Ammon's horn (tissue), 1 donor: ENCODE data around the gene PPP2R5B.
A peak's percentile ranks its signal among the peaks of the same experiment; 100 is the strongest.

Experiments
- DNase-seq: peaks from one replicate; pipeline ENCODE4 v3.0.0-alpha.2; 2016; ENCODE audit warnings: low spot score

The PPP2R5B gene

DNA sequence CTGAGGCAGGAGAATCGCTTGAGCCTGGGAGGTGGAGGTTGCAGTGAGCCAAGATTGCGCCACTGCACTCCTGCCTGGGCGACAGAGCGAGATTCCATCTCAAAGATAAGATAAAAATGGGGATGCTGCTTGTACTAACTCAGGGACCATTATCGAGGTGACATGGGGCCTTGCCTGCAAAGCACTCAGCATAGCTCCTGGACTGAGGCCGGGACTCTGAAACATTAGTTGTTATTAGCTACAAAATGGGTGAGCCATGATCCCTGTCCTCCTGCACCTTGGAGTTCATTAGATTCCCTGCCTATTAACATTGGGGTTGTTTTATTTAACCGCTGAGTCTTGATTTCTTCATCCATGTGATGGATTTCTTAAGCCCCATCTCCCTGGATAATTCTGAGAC, 5.1 kb downstream of the PPP2R5B start:
- no peak for DNase-seq

DNA sequence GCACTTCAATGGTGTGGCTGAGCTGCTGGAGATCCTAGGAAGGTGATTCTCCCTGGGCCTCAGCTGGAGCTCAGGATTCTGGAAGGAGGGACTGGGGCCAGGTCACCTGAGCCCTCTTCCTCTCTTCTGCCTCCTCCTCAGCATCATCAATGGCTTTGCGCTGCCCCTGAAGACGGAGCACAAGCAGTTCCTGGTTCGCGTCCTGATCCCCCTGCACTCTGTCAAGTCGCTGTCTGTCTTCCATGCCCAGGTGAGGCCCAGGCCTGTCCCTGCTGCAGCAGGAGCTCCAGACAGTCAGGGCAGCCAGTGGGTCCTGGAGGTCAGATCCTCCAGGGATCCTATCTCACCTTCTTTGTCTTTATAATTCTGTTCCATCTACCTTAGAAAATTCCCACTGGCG, 5.9 kb downstream of the PPP2R5B start:
- no peak for DNase-seq

DNA sequence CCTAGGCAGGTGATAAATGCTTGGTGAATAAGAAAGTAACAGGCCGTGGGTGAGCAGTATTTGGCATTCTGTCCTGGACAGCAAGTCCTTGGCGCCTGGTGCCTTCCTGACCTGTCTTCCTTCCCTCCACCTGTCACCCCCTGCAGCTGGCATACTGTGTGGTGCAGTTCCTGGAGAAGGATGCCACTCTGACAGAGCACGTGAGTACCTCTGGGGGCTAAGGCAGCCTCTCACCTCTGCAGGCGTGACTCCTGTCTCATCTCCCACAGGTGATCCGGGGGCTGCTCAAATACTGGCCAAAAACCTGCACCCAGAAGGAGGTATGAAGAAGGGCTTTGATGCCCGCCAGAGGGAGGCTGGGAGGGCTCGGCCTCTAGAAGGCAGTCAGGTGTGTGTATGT, 6.8 kb downstream of the PPP2R5B start:
- no peak for DNase-seq

DNA sequence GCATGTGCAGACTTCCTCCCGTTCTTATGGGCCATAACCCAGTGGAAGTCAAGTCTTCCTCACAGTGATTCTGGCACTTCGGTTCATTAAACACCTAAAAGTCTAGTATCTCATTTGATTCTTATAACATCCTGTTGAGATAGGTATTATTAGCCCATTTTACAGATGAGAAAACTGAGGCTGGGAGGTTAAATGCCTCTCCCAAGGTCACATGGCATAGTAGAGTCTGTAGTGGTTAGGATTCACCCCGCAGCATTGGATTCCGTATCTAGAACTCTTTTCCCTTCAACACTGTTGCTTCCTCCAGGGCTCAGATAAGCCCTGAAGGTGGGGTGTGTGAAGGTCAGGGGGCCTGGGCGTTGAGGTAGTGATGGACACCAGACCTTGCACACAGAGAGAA, 7.8 kb downstream of the PPP2R5B start:
- DNase-seq: no peak

DNA sequence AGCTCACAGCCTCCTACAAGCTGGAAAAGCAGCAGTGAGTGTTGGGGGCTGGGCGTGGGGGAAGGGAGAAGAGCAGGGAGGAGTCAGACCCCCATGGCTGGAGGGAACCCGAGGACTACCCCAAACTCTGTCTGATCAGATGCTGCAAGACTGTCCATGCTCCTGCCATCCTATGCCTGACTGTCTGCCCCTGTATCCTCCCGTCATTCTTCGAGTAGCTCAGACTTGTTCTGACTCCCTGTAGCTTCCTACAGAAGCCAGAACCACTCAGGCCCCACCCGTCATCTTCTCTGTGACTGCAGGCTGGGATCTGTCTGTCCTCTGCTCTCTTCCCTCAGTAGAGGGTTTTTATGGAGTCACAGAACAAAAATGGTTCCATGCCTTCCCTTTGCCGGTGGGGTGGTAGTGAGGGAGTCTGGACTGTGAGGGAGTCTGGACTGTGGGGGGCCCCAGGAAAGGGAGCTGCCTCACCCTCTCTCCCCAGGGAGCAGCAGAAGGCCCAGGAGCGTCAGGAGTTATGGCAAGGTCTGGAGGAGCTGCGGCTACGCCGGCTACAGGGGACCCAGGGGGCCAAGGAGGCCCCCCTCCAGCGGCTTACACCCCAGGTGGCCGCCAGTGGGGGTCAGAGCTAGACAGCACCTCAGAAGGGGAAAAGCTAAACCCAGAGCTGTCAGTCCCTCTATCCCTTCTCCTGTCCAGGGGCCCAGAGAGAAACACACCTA, 8.9 kb downstream of the PPP2R5B start:
- no peak for DNase-seq

DNA sequence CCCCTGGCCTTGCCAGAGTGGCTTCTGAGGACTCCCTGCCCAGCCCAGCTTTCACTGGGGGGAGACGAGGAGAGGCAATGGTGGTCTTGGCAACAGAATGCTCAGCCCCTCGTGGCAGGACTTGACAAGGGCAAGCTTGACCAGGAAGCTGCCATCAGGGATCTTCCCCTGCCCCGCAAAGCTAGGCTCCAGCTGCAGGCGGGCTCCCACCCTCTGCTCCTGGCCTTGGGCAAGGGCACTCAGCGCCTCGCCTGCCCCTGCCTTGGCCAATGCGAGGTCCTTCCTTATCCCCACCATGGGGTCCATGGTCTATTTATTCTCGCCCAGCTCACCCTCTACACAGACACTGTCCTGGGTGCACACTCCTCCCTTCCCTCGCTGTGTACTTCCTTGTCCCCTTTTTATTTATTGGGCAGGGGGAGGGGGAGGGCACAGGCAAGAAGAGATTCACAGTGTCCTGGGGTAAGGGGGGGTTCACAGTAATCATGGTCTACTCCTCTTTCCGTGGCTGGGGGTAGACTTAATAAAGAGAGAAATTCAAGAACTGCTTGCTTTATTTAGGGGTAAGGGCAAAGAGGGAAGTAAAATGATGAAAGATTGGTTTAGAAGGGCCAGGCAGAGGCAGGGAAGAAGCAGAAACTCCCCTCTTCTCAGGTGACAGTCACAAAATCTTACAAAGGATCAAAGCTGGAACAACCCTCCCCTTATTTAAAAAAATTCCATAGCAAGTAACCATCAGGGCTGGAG, 9.6 kb downstream of the PPP2R5B start:
- no peak for DNase-seq

DNA sequence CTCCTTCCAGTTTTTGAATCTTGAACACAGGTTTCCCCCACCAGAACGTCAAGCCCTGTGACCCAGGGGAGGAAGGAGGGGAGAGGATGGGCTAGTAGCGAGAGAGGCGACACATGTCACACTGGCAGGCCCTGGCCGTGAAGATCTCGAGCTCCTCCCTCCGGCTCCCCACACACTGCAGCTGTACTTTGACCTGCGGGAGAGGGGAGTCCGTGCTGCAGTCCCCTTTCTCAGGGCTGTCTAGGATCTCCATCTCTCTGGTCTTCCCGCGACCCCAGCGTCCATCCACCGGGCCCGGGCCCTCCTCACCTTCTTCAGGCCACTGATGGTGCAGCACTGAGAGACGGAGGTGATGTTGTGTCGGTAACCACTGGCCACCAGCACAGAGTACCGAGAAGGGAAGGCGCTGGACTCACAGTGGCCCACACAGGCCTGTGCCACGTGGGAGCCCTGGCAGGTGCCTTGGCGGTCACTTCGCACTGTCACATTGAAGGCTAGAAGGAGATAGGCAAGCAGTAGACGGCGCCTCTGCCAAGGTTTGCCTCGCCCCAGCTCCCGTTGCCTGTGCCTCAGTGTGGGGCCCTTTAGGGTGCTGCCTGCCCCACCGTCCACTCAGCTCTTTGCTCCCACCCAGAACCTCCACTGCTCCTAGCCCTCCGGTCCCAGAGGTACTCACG, 10.3 kb downstream of the PPP2R5B start:
- DNase-seq: no peak

DNA sequence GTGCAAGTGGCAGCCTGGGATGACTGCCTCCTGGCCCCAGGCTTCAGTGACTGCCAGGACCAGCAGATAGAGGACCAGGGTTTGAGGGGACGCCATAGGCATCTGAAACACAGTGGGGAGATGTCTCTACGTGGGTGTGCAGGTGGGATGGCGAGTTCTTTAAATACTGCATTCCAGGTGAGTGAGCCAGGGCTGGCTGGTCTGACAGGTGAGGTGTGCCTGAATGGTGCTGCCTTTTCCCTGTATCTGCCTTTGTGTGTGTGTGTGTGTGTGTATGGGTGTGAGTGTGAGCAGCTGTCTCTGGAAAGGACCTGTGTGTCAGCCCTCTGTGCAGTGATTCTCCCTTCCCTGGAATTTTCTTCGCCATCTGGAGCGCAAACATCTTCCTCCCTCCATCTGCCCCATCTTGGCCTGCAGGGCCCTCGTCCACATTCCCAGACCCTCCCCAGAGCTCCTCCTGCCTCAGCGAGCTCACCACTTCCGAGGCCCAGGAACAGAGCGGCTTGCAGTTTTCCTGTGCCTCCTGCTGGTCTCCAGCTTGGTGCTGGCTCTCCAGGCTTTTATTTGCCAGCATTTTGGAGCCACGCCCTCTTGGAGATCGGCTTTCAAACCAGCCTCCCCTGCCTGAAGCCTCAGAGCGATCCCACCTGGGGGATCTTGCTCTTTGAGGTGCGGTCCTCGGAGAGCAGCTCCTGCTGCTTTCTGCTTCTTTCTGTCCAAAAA, 11.0 kb downstream of the PPP2R5B start, which contains the start of gene GPHA2:
TSS of gene GPHA2 (minus strand) at position 535 of the 723 bp plus-strand sequence. CDS start at position 102, 433 bp downstream.
- no peak for DNase-seq

DNA sequence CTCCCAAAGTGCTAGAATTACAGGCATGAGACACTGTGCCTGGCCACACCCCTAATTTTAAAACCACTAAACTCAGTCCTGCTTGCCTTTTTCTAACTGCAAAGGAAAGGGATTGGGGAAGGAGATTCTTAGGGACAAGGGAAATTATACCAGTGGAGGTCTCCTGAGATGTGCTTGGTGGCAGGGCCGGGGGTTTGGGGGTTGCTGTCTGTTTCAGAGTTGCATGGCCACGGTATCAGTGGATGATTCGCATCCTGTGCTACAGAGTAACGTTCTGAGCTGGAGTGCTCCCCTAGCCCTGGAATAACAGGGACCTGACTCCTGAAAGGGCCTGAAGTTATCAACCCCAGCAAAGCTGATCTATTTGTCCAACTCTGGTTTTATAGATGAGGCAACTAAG, 12.1 kb downstream of the PPP2R5B start:
- no peak for DNase-seq

DNA sequence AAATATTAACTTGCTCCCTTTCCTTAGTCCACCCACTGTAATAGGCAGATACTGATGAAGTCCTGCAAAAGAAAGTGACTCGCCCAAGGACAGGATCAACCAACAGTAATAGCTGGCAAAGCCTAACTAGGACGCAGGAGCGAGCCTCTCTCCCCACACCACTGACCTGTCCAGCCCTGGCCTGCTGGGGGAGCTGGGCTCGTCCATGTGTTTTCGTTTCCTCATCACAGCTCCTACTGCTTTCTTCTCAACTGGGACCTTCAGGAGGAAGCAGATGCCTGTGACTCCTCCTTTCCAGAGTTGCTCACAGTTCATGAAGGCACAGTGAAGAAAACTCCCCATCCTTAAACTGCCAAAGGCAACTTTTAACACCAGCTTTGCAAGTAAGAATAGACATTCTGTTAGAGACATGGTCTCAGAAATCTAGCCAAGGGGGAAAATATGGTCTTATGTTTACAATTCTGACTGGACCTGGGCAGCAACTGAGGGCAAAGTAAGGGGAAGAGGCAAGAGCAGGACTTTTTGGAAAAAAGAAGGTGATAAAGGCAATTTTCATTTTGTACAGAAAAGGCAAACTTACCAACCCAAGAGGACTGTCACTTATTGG, 22.8 kb downstream of the PPP2R5B start:
- DNase-seq: peak; percentile 20

DNA sequence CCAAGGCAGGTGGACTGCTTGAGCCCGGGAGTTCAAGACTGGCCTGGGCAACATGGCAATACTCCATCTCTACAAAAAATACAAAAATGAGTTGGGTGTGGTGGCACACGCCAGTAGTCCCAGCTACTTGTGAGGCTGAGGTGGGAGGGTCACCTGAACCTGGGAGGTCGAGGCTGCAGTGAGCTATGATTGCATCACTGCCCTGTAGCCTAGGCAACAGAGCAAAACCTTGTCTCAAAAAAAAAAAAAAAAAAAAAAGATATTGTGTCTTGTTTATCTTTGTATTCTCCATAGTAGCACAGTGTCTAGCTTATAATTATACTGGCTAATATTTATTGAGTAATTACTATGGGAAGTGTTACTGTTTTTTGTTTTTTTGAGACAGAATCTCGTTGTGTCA, 27.0 kb downstream of the PPP2R5B start:
- no peak for DNase-seq

DNA sequence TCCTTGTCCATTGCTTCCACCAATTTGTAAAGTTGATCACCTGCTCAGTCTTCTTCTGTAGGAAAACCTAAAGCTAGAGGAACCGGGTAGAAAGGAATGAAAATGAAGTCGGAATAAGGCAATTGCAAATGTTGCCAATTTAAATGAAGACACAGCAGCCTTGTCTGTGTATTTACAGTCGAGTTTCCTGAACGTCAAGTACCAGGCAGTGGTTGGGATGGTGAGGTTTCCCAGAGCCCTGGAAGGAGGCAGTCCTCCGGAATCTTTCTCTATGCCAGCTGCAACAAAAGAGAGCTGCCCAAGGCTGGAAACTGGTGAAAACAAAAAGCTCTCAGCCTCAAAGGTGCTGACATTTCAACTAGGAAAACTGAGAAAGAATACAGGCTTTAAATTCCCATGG, 29.7 kb downstream of the PPP2R5B start:
- no peak for DNase-seq

DNA sequence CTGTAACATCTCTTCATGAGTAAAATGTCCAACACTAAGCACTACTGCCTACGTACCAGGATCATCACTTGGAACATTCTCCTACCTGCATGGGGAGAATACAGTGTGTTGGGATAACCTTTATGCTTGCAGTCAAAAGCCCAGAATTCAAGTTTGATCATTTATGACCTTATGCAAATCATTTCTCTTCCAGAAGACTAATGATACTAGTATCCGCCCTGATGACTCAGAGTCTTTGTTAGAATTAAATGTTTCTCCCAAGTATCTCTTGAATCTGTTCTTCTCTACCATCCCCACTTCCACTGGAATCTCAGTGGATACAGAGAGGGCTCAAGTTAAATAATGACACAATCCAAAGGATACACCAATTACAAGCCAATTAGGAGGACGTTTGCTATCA, 35.0 kb downstream of the PPP2R5B start:
- DNase-seq: no peak

DNA sequence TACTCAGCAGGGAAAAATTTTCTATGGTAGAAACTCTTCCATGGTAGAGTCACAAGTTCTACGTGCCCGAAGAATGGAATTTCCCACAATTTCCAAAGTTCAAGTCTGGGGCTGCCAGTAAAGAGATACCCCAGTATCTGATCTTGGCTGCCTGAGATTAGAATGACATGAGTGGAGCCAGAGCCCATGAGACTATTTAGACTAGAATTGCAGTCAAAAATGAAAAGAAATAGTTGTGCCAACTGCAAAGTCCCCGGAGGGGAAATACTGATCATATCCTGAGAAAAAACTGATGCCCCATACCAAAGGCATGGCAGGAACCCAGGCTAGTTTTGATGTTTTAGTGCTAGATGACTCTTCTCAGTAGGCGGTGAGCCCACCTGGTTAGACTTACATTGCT, 36.2 kb downstream of the PPP2R5B start:
- DNase-seq: no peak

DNA sequence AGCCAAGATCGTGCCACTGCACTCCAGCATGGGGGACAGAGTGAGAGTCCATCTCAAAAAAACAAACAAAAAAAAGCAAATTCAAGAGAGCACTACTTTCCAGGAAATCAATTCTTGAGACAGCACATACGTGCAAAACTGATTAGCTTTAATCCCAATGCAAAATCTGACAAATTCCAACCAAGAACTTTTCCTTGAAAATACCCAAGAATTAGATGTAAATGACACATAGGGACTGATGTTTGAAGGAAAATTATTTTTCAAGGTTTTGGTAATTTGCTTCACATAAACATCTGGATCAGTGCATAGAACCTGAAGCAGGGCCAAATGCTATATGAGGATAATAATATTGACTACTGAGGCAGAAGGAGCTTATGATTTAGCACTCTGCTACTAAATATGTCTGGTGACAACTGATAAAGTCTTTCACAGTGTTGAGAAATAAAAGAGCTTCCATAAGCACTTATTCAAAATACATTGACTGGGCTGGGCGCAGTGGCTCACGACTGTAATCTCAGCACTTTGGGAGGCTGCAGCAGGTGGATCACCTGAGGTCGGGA, 38.7 kb downstream of the PPP2R5B start:
- no peak for DNase-seq

DNA sequence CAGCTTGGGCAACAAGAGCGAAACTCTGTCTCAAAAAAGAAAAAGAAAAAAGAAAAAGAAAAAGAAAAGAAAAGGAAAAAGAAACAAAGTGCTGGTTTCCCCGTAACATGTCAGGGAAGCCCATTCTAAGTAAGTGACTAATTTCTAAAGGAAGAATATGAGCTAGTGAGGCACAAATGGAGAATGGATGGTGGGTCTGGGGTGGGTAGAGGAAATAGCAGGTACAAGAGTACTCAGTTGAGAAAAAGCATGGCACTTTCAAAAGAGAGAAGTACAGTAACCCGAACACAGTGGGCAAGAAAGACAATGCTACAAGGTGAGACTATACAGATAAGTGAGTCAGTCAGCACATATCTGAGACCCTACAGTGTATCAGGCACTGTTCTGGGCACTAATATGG, 42.9 kb downstream of the PPP2R5B start:
- DNase-seq: no peak

DNA sequence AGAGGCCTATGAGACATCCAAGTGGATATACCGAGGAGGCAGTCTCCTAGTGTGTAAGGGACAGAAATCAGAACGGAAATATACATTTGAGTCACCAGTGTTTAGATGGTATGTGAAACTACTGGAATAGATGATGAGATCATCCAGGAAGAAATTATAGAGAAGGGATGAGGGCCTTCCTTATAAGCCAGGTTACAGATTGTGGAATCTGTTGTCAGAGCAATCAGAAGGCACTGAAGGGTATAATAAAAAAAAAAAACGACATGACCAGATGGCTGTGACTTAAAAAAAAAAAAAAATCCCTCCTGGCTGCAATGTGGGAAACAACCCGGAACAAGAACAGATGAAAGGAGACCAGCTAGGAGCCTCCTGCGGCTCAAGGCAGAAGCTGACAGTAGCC, 44.7 kb downstream of the PPP2R5B start:
- no peak for DNase-seq

DNA sequence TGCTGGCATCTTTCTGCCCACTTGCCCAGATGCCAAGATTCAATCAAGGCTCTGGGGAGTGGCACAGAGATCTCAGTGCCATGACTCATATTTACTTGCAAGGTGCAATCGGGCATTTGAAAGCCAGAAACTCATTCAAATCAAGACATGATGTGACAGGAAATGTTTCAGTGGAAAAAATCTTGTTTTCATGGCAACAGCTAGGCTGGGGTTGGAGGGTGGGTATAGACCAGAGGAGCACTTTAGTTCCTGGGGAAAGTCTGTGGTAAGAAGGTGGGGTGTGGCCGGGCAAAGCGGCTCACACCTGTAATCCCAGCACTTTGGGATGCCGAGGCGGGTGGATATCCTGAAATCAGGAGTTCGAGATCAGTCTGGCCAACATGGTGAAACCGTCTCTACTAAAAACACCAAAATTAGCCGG, 46.3 kb downstream of the PPP2R5B start:
- DNase-seq: no peak

DNA sequence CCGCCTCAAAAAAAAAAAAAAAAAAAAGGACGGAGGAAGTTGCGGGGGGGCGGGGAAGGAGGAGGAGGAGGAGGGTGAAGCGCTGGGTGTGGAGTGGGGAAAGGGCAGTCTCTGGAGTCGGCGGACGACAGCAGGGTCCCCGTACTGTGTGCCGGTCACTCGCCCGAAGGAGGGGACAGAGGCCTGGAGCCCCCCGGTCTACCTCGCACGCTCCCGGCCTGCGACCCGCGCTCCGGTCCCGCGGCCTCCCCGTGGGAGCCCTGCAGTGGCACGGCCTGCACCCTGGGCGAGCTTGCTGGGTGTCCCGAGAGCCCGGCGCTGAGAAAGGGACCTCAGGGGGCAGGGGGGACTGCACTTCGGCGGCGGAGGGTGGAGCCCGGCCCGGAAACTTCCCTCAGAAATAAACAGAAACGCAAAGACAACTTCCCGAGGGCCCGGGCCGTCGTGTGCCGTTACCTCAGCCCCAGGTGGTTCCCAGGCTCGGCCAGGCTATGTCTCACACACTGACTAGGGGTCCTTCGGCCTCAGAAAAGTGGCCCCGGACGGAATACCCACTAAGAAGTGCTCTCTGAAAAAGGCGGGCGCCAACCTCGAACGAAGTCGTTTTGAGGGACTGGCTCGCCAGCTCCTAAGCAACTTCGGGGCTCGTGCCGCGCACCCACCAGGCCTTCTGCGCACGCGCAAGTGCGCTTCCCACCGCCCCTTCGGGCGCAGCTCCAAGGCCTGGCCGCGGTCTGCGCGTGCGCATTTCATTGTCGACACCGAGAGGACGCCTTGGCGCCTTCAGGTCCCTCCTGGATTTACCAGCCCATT, 47.1 kb downstream of the PPP2R5B start, which contains the start of gene MAJIN:
TSS of gene MAJIN (minus strand) at position 688 of the 813 bp plus-strand sequence. CDS start 12,703 bp downstream, outside the sequence.
- DNase-seq: peak; percentile 63

DNA sequence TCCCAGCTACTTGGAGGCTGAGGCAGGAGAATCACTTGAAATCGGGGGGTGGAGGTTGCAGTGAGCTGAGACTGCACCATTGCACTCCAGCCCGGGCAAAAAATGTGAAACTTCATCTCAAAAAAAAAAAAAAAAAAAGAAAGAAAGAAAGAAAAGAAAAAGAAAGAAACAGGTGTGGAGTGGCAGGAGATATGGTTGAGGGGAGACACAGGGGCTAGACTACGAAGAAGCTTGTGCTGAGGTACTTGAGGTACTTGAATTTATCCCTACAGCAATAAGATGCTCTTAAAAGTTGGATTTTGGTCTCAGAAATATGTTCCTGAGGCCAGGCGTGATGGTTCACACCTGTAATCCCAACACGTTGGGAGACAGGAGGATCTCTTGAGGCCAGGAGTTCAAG, 49.6 kb downstream of the PPP2R5B start:
- no peak for DNase-seq

DNA sequence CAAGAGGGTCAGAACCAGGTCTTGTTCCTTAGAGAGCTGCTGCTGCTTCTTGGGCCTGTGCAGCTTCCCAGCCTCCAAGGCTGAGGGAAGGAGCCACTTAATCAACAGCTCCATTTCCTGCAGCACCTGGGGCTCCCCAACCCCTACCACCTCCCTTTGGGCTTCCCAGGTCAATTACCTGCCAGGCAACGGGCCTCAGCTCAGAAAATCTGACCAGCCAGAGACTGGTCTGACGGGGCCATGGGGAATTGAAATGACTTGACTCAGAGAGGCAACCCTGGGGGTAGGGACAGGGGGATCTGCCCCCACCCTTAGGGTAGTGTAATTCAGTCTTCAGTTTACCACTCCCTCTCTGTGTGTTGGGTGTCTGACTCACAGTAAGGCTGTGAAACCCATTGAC, 52.2 kb downstream of the PPP2R5B start:
- no peak for DNase-seq
